ENCODE data around the gene ABCC11.

ABCC11 gene

GRCh38 chr16:48133455-48134211 lies 113.7 kb downstream of the ABCC11 start:
- H3K79me1 ChIP-seq (replicated peaks; ENCODE audit: low read length, poor library complexity, severe bottlenecking) = no peaks in the 10 kb centered on the region
- WGBS = 96% methylated on average over 18 of the region's 18 CpGs
- H2BK120ac ChIP-seq (ENCODE audit: low read depth, low read length) = no peak overlapping the region

DNA sequence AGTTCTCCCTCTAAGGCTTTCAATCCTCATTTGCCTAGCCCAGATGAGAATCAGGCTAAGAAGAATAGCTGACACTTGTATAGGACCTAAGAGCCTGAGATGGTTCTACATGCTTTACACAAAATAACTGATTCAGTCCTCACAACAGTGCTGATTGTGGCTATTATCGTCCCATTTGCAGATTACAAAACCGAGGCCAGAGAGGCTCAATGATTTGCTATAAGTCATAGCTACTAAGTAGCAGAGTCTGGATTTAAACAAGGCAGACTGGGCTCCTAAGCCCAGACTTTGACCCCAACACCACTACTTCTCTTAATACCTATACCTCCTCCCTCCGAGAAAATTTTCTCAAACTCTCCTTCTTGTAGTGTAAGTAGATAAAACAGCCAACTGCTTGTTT lies 114.6 kb downstream of the ABCC11 start:
- no peak overlapping the region for H2BK5ac ChIP-seq (ENCODE audit: low read depth, low read length, poor library complexity, severe bottlenecking)
- H4K91ac ChIP-seq (ENCODE audit: low read length) = no peak overlapping the region
- H3K36me3 ChIP-seq (ENCODE audit: control insufficient read depth in 1 of 2, insufficient read depth in 2 of 2, low read depth in 1 of 2, low read length in 2 of 2) = no peaks in the 10 kb centered on the region
- no peak overlapping the region for H2BK15ac ChIP-seq (ENCODE audit: low read depth, poor library complexity, severe bottlenecking)
- no peak overlapping the region for H3K4me2 ChIP-seq (ENCODE audit: low read length, poor library complexity, severe bottlenecking)
- H3K23ac ChIP-seq (ENCODE audit: low read length in 2 of 2) = no peak overlapping the region
- H2AK5ac ChIP-seq (ENCODE audit: low read length, severe bottlenecking) = no peak overlapping the region
- no peak for DNase-seq
- no peak overlapping the region for H2AFZ ChIP-seq (ENCODE audit: low read depth, low read length)
- no peaks in the 10 kb centered on the region for H3K27me3 ChIP-seq (ENCODE audit: control insufficient read depth in 1 of 2, insufficient read depth in 1 of 2, low read length in 2 of 2)
- no peak overlapping the region for H3K14ac ChIP-seq (ENCODE audit: low read length in 2 of 2)
- H3K9ac ChIP-seq (ENCODE audit: low read length) = no peak overlapping the region
- no peak overlapping the region for H3K4me3 ChIP-seq (ENCODE audit: insufficient read depth in 1 of 2, low read depth in 1 of 2, low read length in 2 of 2)
- no peak overlapping the region for H3K18ac ChIP-seq (ENCODE audit: low read depth in 1 of 2, low read length in 2 of 2)
- no peak overlapping the region for H3K27ac ChIP-seq (ENCODE audit: low read length, poor library complexity, severe bottlenecking)
- 98% methylated on average over 3 of the region's 3 CpGs for WGBS
- no peaks in the 10 kb centered on the region for H3K9me3 ChIP-seq (ENCODE audit: control insufficient read depth, low read length)
- H3K79me1 ChIP-seq (replicated peaks; ENCODE audit: low read length, poor library complexity, severe bottlenecking) = no peaks in the 10 kb centered on the region
- H3K4me1 ChIP-seq (ENCODE audit: control insufficient read depth, insufficient read depth, low read depth, low read length) = peaks cover 16% of the 10 kb centered on the region
- no peak overlapping the region for H3K4ac ChIP-seq (ENCODE audit: low read depth in 1 of 2, low read length in 2 of 2)
- H4K8ac ChIP-seq (ENCODE audit: low read length) = no peak overlapping the region
- no peak overlapping the region for H2BK12ac ChIP-seq (ENCODE audit: low read length in 2 of 2)
- no peak overlapping the region for H2BK120ac ChIP-seq (ENCODE audit: low read depth, low read length)

More at GRCh38 chr16:48133455-48134211, 113.7 kb downstream of the ABCC11 start:
- Histone ChIP-seq H3K14ac (ENCODE audit: low read length in 2 of 2) (no peak overlapping the region), H2AFZ (ENCODE audit: low read depth, low read length) (no peak overlapping the region), H4K8ac (ENCODE audit: low read length) (no peak overlapping the region), H3K27ac (ENCODE audit: low read length, poor library complexity, severe bottlenecking) (no peak overlapping the region), H2BK15ac (ENCODE audit: low read depth, poor library complexity, severe bottlenecking) (no peak overlapping the region), H2AK5ac (ENCODE audit: low read length, severe bottlenecking) (no peak overlapping the region), H3K4me1 (ENCODE audit: control insufficient read depth, insufficient read depth, low read depth, low read length) (peaks cover 14% of the 10 kb centered on the region), H3K4me3 (ENCODE audit: insufficient read depth in 1 of 2, low read depth in 1 of 2, low read length in 2 of 2) (no peak overlapping the region), H3K9ac (ENCODE audit: low read length) (no peak overlapping the region), H3K36me3 (ENCODE audit: control insufficient read depth in 1 of 2, insufficient read depth in 2 of 2, low read depth in 1 of 2, low read length in 2 of 2) (no peaks in the 10 kb centered on the region), H3K27me3 (ENCODE audit: control insufficient read depth in 1 of 2, insufficient read depth in 1 of 2, low read length in 2 of 2) (no peaks in the 10 kb centered on the region), H3K23ac (ENCODE audit: low read length in 2 of 2) (no peak overlapping the region), H4K91ac (ENCODE audit: low read length) (no peak overlapping the region), H3K18ac (ENCODE audit: low read depth in 1 of 2, low read length in 2 of 2) (no peak overlapping the region), H3K4ac (ENCODE audit: low read depth in 1 of 2, low read length in 2 of 2) (no peak overlapping the region), H2BK5ac (ENCODE audit: low read depth, low read length, poor library complexity, severe bottlenecking) (no peak overlapping the region), H2BK12ac (ENCODE audit: low read length in 2 of 2) (no peak overlapping the region), H3K9me3 (ENCODE audit: control insufficient read depth, low read length) (no peaks in the 10 kb centered on the region), H3K4me2 (ENCODE audit: low read length, poor library complexity, severe bottlenecking) (no peak overlapping the region)
- DNase-seq = no peak

DNA sequence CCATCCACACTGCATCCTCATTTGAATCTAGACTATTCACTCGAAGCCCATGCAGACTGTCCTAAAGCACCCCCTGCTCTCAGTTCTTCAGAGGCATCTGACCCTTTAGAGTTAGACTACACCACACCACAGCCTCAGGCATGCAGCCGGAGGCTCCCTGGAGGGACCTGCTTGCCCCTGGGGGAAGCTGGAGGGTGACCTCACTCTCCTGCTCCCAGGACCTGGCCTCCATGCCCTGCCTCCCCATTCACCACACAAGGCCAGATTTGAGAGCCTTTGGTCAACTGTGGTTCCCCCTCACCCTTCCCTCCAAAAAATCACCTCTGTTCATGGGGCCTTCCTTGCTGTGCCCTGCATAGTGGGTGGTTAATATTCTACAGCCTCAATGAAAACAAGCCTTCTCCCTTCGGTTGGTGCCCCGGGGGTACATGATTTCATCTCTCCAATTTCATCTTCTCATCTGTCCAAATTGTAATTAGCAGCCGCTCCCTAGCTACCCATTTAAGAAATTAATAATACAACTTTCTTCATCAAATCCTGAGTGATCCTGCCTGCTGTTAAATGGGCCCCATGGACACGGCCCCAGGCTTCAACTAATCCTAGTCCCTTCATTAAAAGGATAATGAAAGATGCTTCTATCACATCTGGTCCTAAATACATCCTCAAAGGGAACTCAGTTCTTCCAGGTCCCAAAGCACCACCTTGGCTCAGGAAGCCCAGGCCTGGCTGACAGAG lies 116.0 kb downstream of the ABCC11 start:
- peak overlapping the region; percentile 24 for H3K27ac ChIP-seq (ENCODE audit: low read length, poor library complexity, severe bottlenecking)
- H4K8ac ChIP-seq (ENCODE audit: low read length) = no peak overlapping the region
- no peak overlapping the region for H3K23ac ChIP-seq (ENCODE audit: low read length in 2 of 2)
- H3K79me1 ChIP-seq (replicated peaks; ENCODE audit: low read length, poor library complexity, severe bottlenecking) = no peaks in the 10 kb centered on the region
- H3K4ac ChIP-seq (ENCODE audit: low read depth in 1 of 2, low read length in 2 of 2) = no peak overlapping the region
- no peak overlapping the region for H3K4me2 ChIP-seq (ENCODE audit: low read length, poor library complexity, severe bottlenecking)
- no peaks in the 10 kb centered on the region for H3K27me3 ChIP-seq (ENCODE audit: control insufficient read depth in 1 of 2, insufficient read depth in 1 of 2, low read length in 2 of 2)
- peak overlapping the region in 1 of 2 experiments; percentile 21 for H2BK12ac ChIP-seq (ENCODE audit: low read length in 2 of 2)
- H3K14ac ChIP-seq (ENCODE audit: low read length in 2 of 2) = no peak overlapping the region
- no peaks in the 10 kb centered on the region for H3K36me3 ChIP-seq (ENCODE audit: control insufficient read depth in 1 of 2, insufficient read depth in 2 of 2, low read depth in 1 of 2, low read length in 2 of 2)
- peak overlapping the region; percentile 71 for H4K91ac ChIP-seq (ENCODE audit: low read length)
- H3K9ac ChIP-seq (ENCODE audit: low read length) = no peak overlapping the region
- WGBS = 96% methylated on average over 6 of the region's 6 CpGs
- no peaks in the 10 kb centered on the region for H3K9me3 ChIP-seq (ENCODE audit: control insufficient read depth, low read length)
- peak overlapping the region in 1 of 2 experiments; percentile 37 for H3K18ac ChIP-seq (ENCODE audit: low read depth in 1 of 2, low read length in 2 of 2)
- no peak overlapping the region for H3K4me3 ChIP-seq (ENCODE audit: insufficient read depth in 1 of 2, low read depth in 1 of 2, low read length in 2 of 2)
- no peak overlapping the region for H2BK120ac ChIP-seq (ENCODE audit: low read depth, low read length)
- H2AFZ ChIP-seq (ENCODE audit: low read depth, low read length) = no peak overlapping the region
- no peak for DNase-seq
- no peak overlapping the region for H2BK5ac ChIP-seq (ENCODE audit: low read depth, low read length, poor library complexity, severe bottlenecking)
- H2AK5ac ChIP-seq (ENCODE audit: low read length, severe bottlenecking) = no peak overlapping the region
- no peak overlapping the region for H2BK15ac ChIP-seq (ENCODE audit: low read depth, poor library complexity, severe bottlenecking)
- H3K4me1 ChIP-seq (ENCODE audit: control insufficient read depth, insufficient read depth, low read depth, low read length) = peaks cover 25% of the 10 kb centered on the region

DNA sequence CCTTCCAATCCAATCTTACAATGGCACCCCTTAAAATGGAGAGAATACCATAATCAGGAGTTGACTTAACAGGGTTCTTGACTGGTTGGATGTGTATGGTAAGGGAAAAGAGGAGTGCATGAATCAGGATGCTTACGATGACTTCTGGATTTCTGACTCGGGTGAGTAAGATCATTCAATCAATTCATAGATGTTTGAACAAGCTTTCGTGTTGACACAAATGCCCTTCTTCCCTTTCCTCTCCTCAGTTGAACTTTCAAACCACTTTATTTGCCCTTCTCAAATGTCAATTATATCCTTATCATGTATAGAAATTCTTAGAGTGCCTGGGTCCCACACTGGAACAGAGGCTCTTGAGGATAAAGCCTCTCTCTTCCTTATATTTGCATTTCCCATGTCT lies 117.4 kb downstream of the ABCC11 start:
- Histone ChIP-seq H3K14ac (ENCODE audit: low read length in 2 of 2) (no peak overlapping the region), H3K4ac (ENCODE audit: low read depth in 1 of 2, low read length in 2 of 2) (no peak overlapping the region), H2BK5ac (ENCODE audit: low read depth, low read length, poor library complexity, severe bottlenecking) (no peak overlapping the region), H3K36me3 (ENCODE audit: control insufficient read depth in 1 of 2, insufficient read depth in 2 of 2, low read depth in 1 of 2, low read length in 2 of 2) (no peaks in the 10 kb centered on the region), H3K4me1 (ENCODE audit: control insufficient read depth, insufficient read depth, low read depth, low read length) (peaks cover 25% of the 10 kb centered on the region), H3K79me1 (replicated peaks; ENCODE audit: low read length, poor library complexity, severe bottlenecking) (no peaks in the 10 kb centered on the region), H3K27me3 (ENCODE audit: control insufficient read depth in 1 of 2, insufficient read depth in 1 of 2, low read length in 2 of 2) (no peaks in the 10 kb centered on the region), H2BK12ac (ENCODE audit: low read length in 2 of 2) (no peak overlapping the region), H3K9ac (ENCODE audit: low read length) (no peak overlapping the region), H3K23ac (ENCODE audit: low read length in 2 of 2) (no peak overlapping the region), H2BK15ac (ENCODE audit: low read depth, poor library complexity, severe bottlenecking) (no peak overlapping the region), H3K4me2 (ENCODE audit: low read length, poor library complexity, severe bottlenecking) (no peak overlapping the region), H3K9me3 (ENCODE audit: control insufficient read depth, low read length) (no peaks in the 10 kb centered on the region), H2AK5ac (ENCODE audit: low read length, severe bottlenecking) (no peak overlapping the region), H4K91ac (ENCODE audit: low read length) (no peak overlapping the region), H2BK120ac (ENCODE audit: low read depth, low read length) (no peak overlapping the region), H4K8ac (ENCODE audit: low read length) (no peak overlapping the region), H3K27ac (ENCODE audit: low read length, poor library complexity, severe bottlenecking) (no peak overlapping the region), H3K18ac (ENCODE audit: low read depth in 1 of 2, low read length in 2 of 2) (no peak overlapping the region), H3K4me3 (ENCODE audit: insufficient read depth in 1 of 2, low read depth in 1 of 2, low read length in 2 of 2) (no peak overlapping the region), H2AFZ (ENCODE audit: low read depth, low read length) (no peak overlapping the region)
- DNase-seq = no peak
- 84% methylated on average over 3 of the region's 3 CpGs for WGBS
